HepG2 (cell line): ENCODE data around the gene NINL. TPM values are rescaled to one million over a fixed set of nuclear protein-coding genes. Genes with fewer than 3 reads are reported as not detected.

Experiments used
- CENPT ChIP-seq: sonication (generic); formaldehyde crosslinking; IDR thresholded peaks from 2 replicates; pipeline ENCODE4 v1.8.0; 2022; ENCODE audit warnings: low read depth, mild to moderate bottlenecking, moderate library complexity, missing genetic modification reagents
- GABPA ChIP-seq, 2 experiments: IDR thresholded peaks; 2 replicates each; pipeline ENCODE4 v1.6.1; 2011 to 2016; ENCODE audit warnings: low read depth in 2 of 2, low read length in 1 of 2, missing biosample characterization in 1 of 2, missing genetic modification characterization in 1 of 2
- HOXD1 ChIP-seq: sonication (generic); formaldehyde crosslinking; IDR thresholded peaks from 2 replicates; pipeline ENCODE4 v1.5.0; 2020; ENCODE audit warnings: missing genetic modification reagents
- ISL2 ChIP-seq: sonication (generic); formaldehyde crosslinking; IDR thresholded peaks from 2 replicates; pipeline ENCODE4 v1.5.0; 2020; ENCODE audit warnings: missing genetic modification reagents
- KDM5A ChIP-seq: fragments of 200-600 bp; sonication (generic); IDR thresholded peaks from 2 replicates; pipeline ENCODE4 v1.7.0; 2018; ENCODE audit warnings: antibody characterized with exemption, mild to moderate bottlenecking, low read length, borderline replicate concordance
- MAX ChIP-seq: IDR thresholded peaks from 2 replicates; pipeline ENCODE4 v1.6.1; 2012; ENCODE audit warnings: inconsistent platforms
- REL ChIP-seq: sonication (generic); formaldehyde crosslinking; conservative IDR thresholded peaks from 2 replicates; pipeline ENCODE4 v1.8.0; 2022; ENCODE audit warnings: mild to moderate bottlenecking, missing genetic modification reagents, moderate library complexity
- ZBTB33 ChIP-seq: sonication (generic); formaldehyde crosslinking; IDR thresholded peaks from 2 replicates; pipeline ENCODE4 v1.4.0; 2020; ENCODE audit warnings: missing genetic modification reagents
- ZNF597 ChIP-seq: sonication (generic); formaldehyde crosslinking; IDR thresholded peaks from 2 replicates; pipeline ENCODE4 v1.5.0; 2020; ENCODE audit warnings: missing genetic modification reagents
- ZNF761 ChIP-seq: sonication (generic); formaldehyde crosslinking; conservative IDR thresholded peaks from 2 replicates; pipeline ENCODE4 v1.4.0; 2020; ENCODE audit warnings: mild to moderate bottlenecking, missing genetic modification reagents
- ZNF790 ChIP-seq: sonication (generic); formaldehyde crosslinking; IDR thresholded peaks from 2 replicates; pipeline ENCODE4 v1.8.0; 2022; ENCODE audit warnings: missing genetic modification reagents, mild to moderate bottlenecking, borderline replicate concordance
- polyA plus RNA-seq, 8 experiments: library from polyadenylated mRNA; depleted of rRNA in 3 of 8; stranded (reverse) in 7 of 8; unstranded in 1 of 8; fragments of >200 nt; fragmentation: Illumina TruSeq in 4 of 8; extraction: Trizol in 4 of 8; gene quantifications; 2 replicates each; pipeline versions ENCODE4 v1.2.1 to v1.2.3, GENCODE V29; 2011 to 2016; ENCODE audit warnings: low read depth in 4 of 8, missing spikeins in 1 of 8, mixed read lengths in 1 of 8; ENCODE audit not compliant: insufficient read depth in 1 of 8
- total RNA-seq, 5 experiments: library from RNA; depleted of rRNA; stranded (reverse); fragments of >200 nt; fragmentation: Illumina TruSeq; extraction: Trizol; gene quantifications; 2 replicates each; pipeline ENCODE4 v1.2.3, GENCODE V29; 2016; ENCODE audit warnings: low read depth in 1 of 5
- TF ChIP-seq, protein P1 (sequence below): sonication (generic); formaldehyde crosslinking; IDR thresholded peaks from 2 replicates; pipeline ENCODE4 v1.9.0; 2022; ENCODE audit warnings: missing genetic modification reagents, mild to moderate bottlenecking, borderline replicate concordance
- TF ChIP-seq, protein P2 (sequence below), 2 experiments: fragments of 450-650 bp in 1 of 2; sonication (generic) in 1 of 2; formaldehyde crosslinking in 1 of 2; IDR thresholded peaks; 2 replicates each; pipeline versions ENCODE4 v1.6.1 to v1.8.0; 2016 to 2022; ENCODE audit warnings: antibody characterized with exemption in 1 of 2, mild to moderate bottlenecking in 1 of 2, missing genetic modification reagents in 1 of 2

Gene NINL
- total and polyA plus RNA-seq, 2 of the 13 experiments (the other 11 are each of a cell fraction or from before 2014, with no cell fraction given): 32.3 to 34.3 TPM

DNA sequence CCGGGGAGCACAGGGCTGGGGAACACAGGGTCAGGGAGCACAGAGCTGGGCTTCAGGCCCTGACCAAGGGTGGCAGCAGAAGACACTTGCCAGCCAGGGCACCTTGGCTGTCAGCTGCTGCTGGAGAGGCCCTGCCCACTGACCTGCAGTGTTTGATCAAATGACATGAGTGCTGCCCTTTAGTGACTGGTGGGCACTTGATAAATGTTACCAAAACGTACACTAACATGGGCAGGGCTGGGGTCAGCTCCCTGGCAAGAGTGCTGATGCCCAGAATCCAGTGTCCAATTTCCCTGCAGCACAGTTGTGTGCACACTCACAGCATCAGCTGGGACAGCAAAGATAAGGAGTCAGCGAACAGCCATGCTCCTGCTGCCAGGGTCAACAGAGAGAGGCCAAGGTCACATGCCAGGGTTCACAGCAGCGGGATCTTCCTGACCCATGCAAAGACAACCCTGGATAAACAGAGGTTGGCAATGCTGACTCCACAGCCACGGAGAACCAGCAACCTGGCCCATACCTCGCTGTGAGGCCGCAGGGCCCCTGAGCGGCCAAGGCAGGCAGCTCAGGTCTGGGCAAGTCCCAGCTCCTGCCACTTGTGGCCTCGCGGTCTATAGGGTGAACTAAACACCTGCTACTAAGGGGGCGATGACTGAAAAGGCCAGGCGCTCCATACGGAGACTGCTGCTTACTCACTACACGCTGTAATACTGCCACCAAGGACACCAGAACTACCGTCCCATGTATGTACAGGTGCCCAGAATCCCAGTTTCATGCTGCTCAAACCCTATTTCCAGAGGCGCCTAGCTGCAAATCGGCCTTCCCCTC is 46.3 kb downstream of the NINL start (continued):
- TF ChIP-seq ISL2 (peak; percentile 91), HOXD1 (CRISPR knock-in tag) (peak; percentile 91), ZNF597 (no peak), ZNF790 (CRISPR knock-in tag) (0 out of 2 replicates have a peak, but pooled peaks have one; percentile 55), ZNF761 (peak; percentile 98), REL (no peak; the same call in 1 of the 2 replicates), MAX (peak; percentile 87), CENPT (CRISPR knock-in tag) (no peak; the same call in 1 of the 2 replicates), ZBTB33 (CRISPR knock-in tag) (peak; percentile 93), GABPA (IDR thresholded peaks at IDR 0.05; ENCODE audit: low read depth, low read length) (no peak), GABPA (CRISPR knock-in tag; IDR thresholded peaks at IDR 0.05; ENCODE audit: low read depth) (no peak), KDM5A (no peak)
- TF ChIP-seq, protein P1, sequence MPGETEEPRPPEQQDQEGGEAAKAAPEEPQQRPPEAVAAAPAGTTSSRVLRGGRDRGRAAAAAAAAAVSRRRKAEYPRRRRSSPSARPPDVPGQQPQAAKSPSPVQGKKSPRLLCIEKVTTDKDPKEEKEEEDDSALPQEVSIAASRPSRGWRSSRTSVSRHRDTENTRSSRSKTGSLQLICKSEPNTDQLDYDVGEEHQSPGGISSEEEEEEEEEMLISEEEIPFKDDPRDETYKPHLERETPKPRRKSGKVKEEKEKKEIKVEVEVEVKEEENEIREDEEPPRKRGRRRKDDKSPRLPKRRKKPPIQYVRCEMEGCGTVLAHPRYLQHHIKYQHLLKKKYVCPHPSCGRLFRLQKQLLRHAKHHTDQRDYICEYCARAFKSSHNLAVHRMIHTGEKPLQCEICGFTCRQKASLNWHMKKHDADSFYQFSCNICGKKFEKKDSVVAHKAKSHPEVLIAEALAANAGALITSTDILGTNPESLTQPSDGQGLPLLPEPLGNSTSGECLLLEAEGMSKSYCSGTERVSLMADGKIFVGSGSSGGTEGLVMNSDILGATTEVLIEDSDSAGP: peak; percentile 67; the same call in 1 of the 2 replicates
- TF ChIP-seq, protein P2, sequence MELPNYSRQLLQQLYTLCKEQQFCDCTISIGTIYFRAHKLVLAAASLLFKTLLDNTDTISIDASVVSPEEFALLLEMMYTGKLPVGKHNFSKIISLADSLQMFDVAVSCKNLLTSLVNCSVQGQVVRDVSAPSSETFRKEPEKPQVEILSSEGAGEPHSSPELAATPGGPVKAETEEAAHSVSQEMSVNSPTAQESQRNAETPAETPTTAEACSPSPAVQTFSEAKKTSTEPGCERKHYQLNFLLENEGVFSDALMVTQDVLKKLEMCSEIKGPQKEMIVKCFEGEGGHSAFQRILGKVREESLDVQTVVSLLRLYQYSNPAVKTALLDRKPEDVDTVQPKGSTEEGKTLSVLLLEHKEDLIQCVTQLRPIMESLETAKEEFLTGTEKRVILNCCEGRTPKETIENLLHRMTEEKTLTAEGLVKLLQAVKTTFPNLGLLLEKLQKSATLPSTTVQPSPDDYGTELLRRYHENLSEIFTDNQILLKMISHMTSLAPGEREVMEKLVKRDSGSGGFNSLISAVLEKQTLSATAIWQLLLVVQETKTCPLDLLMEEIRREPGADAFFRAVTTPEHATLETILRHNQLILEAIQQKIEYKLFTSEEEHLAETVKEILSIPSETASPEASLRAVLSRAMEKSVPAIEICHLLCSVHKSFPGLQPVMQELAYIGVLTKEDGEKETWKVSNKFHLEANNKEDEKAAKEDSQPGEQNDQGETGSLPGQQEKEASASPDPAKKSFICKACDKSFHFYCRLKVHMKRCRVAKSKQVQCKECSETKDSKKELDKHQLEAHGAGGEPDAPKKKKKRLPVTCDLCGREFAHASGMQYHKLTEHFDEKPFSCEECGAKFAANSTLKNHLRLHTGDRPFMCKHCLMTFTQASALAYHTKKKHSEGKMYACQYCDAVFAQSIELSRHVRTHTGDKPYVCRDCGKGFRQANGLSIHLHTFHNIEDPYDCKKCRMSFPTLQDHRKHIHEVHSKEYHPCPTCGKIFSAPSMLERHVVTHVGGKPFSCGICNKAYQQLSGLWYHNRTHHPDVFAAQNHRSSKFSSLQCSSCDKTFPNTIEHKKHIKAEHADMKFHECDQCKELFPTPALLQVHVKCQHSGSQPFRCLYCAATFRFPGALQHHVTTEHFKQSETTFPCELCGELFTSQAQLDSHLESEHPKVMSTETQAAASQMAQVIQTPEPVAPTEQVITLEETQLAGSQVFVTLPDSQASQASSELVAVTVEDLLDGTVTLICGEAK (IDR thresholded peaks at IDR 0.05): no peak
- TF ChIP-seq, protein P2 (CRISPR knock-in tag; IDR thresholded peaks at IDR 0.05): peak; percentile 80
